ENCODE data around the gene EGFL6. TPM values are rescaled to one million over a fixed set of nuclear protein-coding genes. Genes with fewer than 3 reads are reported as not detected.

The EGFL6 gene
- total RNA-seq, 2 donors from 2014 or later = not detected

DNA sequence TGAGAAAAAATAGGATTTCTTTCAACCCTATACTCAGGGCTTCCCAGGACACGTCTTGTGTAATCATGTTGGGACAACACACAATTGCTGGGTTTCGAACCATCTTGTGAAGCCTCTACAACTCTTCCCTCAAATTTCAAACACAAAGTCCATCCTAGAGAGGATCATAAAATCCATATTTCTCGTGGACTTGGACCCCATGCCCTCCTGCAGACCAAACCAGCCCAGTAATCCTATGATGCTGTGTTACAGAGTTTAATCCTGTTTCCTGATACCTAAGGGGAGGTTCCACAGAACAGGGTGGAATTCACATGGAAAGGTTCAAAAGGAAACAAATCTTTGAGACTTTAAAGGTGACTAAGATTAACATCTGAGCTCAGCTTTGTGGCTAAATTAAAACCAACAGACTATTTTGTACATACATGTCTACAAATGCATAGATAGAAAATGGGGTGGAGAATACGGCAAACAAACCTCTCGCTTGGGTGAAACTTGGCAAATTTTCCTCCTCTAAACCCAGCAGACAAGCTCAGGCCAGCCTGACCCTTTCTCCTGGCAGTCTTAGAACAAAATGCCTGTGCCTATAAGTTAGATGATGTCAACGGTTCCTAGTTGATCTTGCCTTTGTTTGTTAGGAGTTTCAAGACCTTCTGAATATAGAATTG is 38.1 kb downstream of the EGFL6 start:
- WGBS, 2 experiments (ENCODE audit: insufficient coverage in 1 of 2, insufficient read length in 1 of 2) = 97 to 100% methylated on average over 1 to 4 of the region's 6 CpGs
- Histone ChIP-seq H3K36me3 (ENCODE audit: control insufficient read depth, insufficient read depth, low read length) (no peaks in the 10 kb centered on the region), H3K4me3 (ENCODE audit: low read length) (no peak overlapping the region), H3K9ac (ENCODE audit: extremely low read depth, low read length, poor library complexity, severe bottlenecking) (no peak overlapping the region), H3K27ac (ENCODE audit: low read depth, low read length) (no peak overlapping the region), H3K4me1 (ENCODE audit: control insufficient read depth, insufficient read depth, low read length) (peaks cover 6% of the 10 kb centered on the region), H3K9me3 (ENCODE audit: control insufficient read depth, low read length) (no peaks in the 10 kb centered on the region), H3K27me3 (ENCODE audit: control insufficient read depth, insufficient read depth, low read length, poor library complexity, severe bottlenecking) (no peaks in the 10 kb centered on the region)
- peaks cover 13% of the 10 kb centered on the region for H3K4me1 Mint-ChIP-seq
- no peaks in the 10 kb centered on the region for H3K27me3 Mint-ChIP-seq (ENCODE audit: insufficient read depth)
- no peaks in the 10 kb centered on the region for H3K36me3 Mint-ChIP-seq (ENCODE audit: low read depth)
- DNase-seq = no peak
- H3K27ac Mint-ChIP-seq = peak overlapping the region; percentile 9
- TF ChIP-seq, protein P1, sequence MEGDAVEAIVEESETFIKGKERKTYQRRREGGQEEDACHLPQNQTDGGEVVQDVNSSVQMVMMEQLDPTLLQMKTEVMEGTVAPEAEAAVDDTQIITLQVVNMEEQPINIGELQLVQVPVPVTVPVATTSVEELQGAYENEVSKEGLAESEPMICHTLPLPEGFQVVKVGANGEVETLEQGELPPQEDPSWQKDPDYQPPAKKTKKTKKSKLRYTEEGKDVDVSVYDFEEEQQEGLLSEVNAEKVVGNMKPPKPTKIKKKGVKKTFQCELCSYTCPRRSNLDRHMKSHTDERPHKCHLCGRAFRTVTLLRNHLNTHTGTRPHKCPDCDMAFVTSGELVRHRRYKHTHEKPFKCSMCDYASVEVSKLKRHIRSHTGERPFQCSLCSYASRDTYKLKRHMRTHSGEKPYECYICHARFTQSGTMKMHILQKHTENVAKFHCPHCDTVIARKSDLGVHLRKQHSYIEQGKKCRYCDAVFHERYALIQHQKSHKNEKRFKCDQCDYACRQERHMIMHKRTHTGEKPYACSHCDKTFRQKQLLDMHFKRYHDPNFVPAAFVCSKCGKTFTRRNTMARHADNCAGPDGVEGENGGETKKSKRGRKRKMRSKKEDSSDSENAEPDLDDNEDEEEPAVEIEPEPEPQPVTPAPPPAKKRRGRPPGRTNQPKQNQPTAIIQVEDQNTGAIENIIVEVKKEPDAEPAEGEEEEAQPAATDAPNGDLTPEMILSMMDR (conservative IDR thresholded peaks at IDR 0.05) = no peak
- H3K4me3 Mint-ChIP-seq = no peak overlapping the region
- H3K9me3 Mint-ChIP-seq = peaks cover 25% of the 10 kb centered on the region

DNA sequence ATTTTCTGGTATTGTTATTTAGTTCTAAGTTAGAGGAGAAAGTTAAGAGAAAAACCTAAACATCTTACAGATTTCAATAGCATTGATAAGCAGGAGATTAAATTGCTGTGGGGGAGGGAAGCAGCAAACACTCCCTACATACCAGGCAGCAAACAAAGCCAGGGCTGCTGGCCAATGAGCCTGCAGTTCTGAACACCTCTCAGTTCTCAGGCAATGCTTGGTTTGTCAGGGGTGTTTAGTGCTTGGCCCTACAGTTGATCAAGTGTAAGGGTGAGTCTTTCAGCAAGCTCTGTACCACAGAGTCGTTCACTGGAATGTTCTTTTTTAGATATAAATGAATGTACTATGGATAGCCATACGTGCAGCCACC is 38.6 kb downstream of the EGFL6 start:
- no peak overlapping the region for H3K4me3 Mint-ChIP-seq
- Histone ChIP-seq H3K27ac (ENCODE audit: low read depth, low read length) (no peak overlapping the region), H3K36me3 (ENCODE audit: control insufficient read depth, insufficient read depth, low read length) (no peaks in the 10 kb centered on the region), H3K27me3 (ENCODE audit: control insufficient read depth, insufficient read depth, low read length, poor library complexity, severe bottlenecking) (no peaks in the 10 kb centered on the region), H3K9me3 (ENCODE audit: control insufficient read depth, low read length) (no peaks in the 10 kb centered on the region), H3K9ac (ENCODE audit: extremely low read depth, low read length, poor library complexity, severe bottlenecking) (no peak overlapping the region), H3K4me1 (ENCODE audit: control insufficient read depth, insufficient read depth, low read length) (peaks cover 6% of the 10 kb centered on the region), H3K4me3 (ENCODE audit: low read length) (no peak overlapping the region)
- peak; percentile 54 for DNase-seq
- H3K9me3 Mint-ChIP-seq = peaks cover 23% of the 10 kb centered on the region
- WGBS, 2 experiments (ENCODE audit: insufficient coverage in 1 of 2, insufficient read length in 1 of 2) = 81% methylated on average over 2 of the region's 2 CpGs; no CpG with 5 or more reads in 1 of the 2 experiments
- H3K27ac Mint-ChIP-seq = peak overlapping the region; percentile 9
- H3K36me3 Mint-ChIP-seq (ENCODE audit: low read depth) = no peaks in the 10 kb centered on the region
- H3K4me1 Mint-ChIP-seq = peaks cover 13% of the 10 kb centered on the region
- TF ChIP-seq, protein P1 (conservative IDR thresholded peaks at IDR 0.05) = no peak
- H3K27me3 Mint-ChIP-seq (ENCODE audit: insufficient read depth) = no peaks in the 10 kb centered on the region

DNA sequence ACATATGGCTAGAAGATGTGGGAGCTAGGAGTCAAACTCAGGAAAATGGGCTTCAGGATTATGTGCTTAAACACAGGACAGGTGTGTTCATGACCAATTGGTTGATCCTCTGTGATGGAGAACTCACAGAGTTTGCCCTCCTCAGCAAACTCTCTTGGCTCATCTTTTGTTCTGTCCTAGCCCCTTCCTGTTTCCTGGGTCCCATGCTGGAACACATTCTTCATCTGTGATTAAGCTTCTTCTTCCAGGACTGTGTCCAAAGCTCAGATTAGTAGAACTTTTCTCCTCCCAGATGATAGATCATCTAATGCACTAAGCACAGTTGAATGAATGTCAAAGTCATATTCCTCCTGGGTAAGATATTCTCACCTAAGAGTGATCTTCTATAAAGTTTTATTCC is 44.8 kb downstream of the EGFL6 start:
- Histone ChIP-seq H3K36me3 (ENCODE audit: control insufficient read depth, insufficient read depth, low read length) (no peaks in the 10 kb centered on the region), H3K27ac (ENCODE audit: low read depth, low read length) (no peak overlapping the region), H3K9ac (ENCODE audit: extremely low read depth, low read length, poor library complexity, severe bottlenecking) (no peak overlapping the region), H3K4me1 (ENCODE audit: control insufficient read depth, insufficient read depth, low read length) (no peaks in the 10 kb centered on the region), H3K27me3 (ENCODE audit: control insufficient read depth, insufficient read depth, low read length, poor library complexity, severe bottlenecking) (no peaks in the 10 kb centered on the region), H3K4me3 (ENCODE audit: low read length) (no peak overlapping the region), H3K9me3 (ENCODE audit: control insufficient read depth, low read length) (no peaks in the 10 kb centered on the region)
- Mint-ChIP-seq H3K36me3 (ENCODE audit: low read depth) (no peaks in the 10 kb centered on the region), H3K27ac (no peak overlapping the region), H3K27me3 (ENCODE audit: insufficient read depth) (no peaks in the 10 kb centered on the region), H3K4me3 (no peak overlapping the region), H3K9me3 (peaks cover 51% of the 10 kb centered on the region), H3K4me1 (no peaks in the 10 kb centered on the region)
- TF ChIP-seq, protein P1 (conservative IDR thresholded peaks at IDR 0.05) = no peak
- DNase-seq = no peak

Measured in endodermal cell (in vitro differentiated cells).